ENCODE data around the gene OPN4.

The OPN4 gene

DNA sequence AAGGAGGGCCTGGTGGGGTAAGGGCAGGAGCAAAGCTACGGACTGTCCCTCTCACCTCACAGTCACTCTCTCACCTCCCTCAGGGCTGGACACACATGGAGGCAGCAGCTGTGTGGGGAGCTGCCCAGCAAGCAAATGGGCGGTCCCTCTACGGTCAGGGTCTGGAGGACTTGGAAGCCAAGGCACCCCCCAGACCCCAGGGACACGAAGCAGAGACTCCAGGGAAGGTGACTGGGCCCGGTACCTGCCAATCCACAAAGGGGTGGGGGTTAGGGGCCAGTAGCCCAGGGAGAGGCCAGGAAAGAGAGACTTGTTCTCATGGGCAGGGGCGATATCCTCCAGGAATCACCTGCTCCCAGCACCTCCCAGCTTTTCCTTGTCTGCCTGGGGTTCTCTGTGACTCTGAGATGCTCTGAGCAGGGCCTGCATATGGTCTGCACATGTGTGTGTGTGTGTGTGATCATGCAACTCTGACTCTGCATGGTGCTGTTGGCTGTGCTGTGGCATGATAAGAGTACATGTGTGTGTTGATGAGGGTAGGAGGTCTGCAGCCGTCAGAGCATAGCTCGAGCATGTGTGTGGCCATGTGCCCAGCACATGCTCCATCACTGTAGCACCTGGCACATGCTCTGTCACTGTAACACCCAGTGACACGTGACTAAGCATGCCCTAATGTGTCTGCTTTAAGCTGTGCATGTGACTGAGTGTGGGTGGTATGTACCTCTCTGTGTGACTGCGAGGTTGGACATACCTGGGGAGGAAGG is 9.4 kb downstream of the OPN4 start:
- DNase-seq, result no peak

DNA sequence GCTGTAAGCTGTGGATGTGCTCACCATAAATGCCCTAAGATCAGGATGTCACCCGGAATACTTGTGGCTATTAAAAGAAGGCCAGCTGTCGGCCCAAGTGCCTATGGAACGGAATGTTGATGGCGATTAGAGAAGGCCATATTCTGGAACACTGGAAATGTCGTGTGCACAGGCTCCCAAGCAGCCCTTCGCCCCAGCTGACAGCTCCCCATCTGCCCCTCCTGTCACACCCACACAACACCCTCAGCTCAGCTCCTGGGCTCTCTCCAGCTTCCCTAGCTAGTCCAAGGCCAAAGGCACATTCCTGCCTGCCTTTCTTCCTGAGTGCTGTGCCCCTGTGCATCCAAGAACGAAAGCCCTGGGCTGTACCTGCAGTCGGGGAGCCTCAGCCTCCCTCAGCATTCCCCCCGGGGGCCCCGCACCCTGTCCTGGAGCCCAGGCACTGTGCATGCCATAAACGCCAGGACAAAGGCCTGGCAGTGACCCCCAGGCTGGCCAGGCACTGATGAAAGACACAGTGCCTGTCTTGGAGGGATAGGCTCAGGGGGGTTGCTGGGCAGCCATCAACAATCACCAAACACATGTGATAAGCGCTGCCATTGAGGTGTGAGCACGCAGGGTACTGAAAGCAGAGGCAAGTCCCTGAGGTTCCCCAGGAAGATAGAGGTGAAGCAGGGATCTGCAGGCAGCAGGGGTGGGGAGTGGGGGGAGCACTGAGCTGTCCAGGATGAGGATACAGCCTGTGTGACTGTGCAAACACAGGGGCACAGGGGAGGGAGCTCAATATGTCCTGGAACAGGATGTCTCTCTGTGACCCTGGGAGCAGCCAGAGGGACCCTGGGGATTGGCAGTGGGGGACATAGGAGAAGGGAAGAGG is 10.2 kb downstream of the OPN4 start:
- no peak for DNase-seq

DNA sequence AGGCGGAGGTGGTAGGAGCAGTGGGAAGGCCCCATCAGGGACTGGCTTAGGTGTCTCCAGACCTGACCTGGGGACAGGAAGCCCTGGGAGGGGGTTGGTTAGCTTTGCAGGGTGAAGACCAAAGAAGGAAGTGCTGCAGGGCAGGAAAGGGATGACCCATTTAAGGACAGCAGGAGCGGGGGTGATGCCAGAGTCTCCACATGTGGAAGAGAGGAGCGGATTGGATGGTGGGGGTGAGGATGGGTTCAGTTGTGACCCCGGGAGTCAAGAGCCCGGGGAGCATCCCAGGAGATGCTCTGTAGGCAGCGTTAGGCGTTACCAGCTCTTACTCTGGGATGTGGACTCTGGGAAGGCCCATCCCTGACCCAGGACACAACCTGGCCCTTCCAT is 10.9 kb downstream of the OPN4 start:
- DNase-seq, result no peak

DNA sequence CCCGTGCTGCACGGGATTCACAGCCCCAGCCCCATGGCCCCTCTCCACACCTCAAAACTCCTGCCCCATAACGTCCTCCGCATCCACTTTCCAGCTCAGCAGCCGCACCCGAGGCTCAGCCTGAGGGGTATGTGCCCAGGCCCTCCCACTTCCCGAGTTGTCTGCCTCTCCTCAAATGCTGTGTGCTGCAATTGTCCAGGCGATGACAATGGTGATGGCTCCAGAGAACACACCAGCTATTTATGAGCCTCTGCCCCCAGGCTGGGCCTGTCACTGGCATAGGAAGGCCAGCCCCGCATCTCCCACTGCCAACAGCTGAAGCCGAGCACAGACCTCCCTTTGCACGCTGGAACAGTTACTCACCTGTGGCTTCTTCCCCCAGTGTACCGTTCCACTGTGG is 11.5 kb downstream of the OPN4 start:
- no peak for DNase-seq

GRCh38 chr10:86666538-86666937 is 12.2 kb downstream of the OPN4 start:
- DNase-seq, result no peak

DNA sequence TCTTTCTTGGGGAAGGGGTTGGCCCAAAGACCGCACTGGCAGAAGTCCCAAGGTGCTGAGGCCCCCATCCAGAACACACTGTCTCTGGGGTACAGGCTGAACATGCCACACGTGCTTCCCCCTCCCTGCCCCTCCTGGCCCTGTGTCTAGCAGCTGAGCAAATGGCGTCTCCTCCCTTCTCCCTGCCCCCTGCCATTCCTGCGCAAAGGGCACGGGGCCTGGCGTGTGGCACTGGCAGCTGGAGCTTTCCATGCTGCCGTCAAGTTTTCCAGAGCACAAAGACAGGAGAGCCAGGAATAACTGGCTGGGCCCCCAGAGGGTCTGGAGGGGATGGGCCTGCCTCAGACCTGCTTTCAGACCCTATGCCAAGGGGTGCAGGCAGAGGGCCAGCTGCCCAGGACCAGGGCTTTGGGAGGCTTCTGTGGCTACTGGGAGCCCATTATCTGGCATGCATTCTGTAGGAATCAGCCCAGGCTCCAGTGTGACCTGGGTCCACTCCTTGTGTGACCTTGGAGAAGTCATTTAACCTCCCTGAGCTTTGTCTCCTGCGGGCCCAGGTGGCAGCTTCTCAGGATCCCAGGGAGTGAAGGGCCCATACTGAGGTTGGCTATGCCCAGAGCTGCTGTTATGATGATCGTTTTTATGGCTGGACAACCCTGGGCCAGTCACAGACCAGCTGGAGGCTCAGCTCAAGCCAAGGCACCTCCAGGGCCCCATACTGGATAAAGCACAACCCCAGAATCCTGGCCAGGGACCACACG is 13.3 kb downstream of the OPN4 start:
- DNase-seq, result no peak

- no peak for DNase-seq
These were observed 14.2 kb downstream of the OPN4 start, which contains the start of gene LDB3 for GRCh38 chr10:86668297-86669165. TSS of gene LDB3 (plus strand) at chr10:86668511. CDS start at chr10:86668692, 181 bp downstream.

GRCh38 chr10:86670290-86670811 is 16.0 kb downstream of the OPN4 start:
- no peak for DNase-seq

- no peak for DNase-seq
These were observed 16.5 kb downstream of the OPN4 start for GRCh38 chr10:86670876-86671275.

- no peak for DNase-seq
These were observed 17.1 kb downstream of the OPN4 start for GRCh38 chr10:86671419-86671818.

DNA sequence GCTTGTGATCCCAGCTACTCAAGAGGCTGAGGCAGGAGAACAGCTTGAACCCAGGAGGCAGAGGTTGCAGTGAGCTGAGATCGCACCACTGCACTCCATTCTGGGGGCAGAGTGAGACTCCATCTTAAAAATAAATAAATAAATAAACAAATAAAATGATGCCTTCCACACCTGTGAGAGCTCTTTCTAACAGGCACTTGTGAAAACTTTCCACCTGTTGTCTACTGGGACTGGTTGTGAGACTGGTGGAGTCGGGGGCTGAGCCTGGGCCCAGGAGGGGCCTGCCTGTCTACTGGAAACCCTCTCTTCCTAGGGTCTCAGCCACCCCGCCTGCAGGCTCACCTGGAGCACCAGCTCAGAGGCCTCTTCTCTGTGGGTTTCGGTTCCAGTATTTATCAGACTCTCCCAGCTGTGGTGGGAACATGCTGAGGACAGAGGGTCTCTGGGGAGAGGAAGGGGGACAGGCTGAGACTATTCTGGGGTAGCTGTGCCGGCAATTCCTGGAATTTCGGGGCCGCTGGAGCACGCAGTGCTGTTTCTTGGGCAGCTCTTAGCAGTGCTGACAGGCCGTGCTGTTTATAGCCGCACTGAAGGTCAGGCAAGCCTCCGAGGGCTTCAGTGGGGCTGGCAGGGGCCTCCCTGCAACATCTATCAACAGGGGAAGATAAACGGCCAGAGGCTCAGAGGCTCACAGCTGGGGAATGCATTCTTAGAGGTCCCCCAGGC is 17.8 kb downstream of the OPN4 start:
- no peak for DNase-seq

GRCh38 chr10:86673216-86673826 is 19.0 kb downstream of the OPN4 start:
- DNase-seq, result peak; percentile 95

DNA sequence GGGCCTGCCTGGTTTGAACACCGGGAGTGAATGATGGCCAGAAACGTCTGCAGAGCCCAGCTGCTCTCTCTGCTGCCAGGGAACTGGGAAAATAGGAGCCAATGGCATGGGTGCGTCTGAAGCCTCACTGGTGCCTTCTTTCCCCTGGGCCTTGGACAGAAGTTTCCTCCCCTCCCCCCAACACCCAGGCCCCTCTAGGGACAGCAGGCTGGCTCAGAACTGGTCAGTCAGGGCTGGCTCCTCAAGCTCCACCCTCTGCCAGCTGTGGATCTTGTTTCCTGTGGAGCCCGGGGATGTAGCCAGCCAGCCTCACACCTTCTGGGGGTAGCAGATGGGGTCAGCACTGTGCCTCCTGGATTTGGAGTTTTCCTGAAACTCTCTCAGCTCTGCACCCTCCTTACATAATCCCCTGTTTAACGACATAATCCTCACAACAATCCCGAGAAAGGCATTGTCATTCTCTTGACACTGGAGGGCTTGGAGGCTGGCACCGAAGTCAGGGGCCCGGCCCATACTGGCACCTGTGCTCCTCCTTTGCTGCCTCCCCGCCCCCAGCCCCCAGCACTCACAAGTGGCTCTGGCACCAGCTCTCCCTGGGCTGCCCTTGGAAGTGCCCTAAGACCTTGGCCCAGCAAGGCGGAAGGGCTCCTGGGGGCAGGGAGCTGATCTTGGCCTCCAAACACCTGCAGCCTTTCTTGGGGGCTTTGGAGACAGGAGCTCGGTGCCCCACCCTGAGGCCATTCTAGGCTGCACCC is 19.7 kb downstream of the OPN4 start:
- peak; percentile 95 for DNase-seq

DNA sequence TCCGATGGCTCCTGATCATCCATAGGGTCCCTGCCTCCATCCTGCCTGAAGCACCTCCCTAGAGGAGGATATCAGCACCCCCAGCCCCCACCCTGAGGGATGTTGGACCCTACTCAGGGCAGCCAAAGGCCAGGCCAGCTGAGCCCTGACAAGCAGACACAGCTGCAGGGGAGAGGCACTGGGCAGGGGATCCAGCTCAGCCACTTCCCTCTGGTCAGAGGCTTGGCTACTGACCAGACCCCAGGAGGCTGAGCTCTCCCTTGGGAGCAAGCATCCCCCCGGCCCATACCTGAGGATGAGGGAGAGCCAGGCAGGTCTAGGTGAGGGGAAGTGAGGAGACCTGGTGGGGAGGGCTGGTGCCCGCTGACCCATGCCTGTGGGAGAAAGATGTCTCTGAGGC is 20.6 kb downstream of the OPN4 start:
- DNase-seq, result no peak

DNA sequence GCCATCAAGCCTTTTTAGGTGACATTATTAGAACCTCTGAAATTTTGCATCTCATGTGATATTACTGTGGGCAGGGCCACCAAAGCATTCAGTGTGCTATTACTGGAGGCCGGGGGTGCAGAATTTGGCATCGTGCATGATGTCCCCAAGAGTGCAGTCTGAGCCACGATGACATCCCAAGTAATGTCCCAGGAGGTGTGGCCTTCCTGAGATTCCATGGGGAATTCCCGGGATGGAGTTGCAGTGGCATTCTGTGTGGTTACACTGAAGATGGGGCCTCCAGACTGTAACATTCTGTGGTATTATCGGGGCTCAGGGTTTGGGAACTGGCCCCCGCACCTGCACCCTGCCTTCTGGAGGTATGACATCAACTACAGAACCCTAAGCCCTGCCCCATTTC is 23.0 kb downstream of the OPN4 start:
- DNase-seq, result no peak

DNA sequence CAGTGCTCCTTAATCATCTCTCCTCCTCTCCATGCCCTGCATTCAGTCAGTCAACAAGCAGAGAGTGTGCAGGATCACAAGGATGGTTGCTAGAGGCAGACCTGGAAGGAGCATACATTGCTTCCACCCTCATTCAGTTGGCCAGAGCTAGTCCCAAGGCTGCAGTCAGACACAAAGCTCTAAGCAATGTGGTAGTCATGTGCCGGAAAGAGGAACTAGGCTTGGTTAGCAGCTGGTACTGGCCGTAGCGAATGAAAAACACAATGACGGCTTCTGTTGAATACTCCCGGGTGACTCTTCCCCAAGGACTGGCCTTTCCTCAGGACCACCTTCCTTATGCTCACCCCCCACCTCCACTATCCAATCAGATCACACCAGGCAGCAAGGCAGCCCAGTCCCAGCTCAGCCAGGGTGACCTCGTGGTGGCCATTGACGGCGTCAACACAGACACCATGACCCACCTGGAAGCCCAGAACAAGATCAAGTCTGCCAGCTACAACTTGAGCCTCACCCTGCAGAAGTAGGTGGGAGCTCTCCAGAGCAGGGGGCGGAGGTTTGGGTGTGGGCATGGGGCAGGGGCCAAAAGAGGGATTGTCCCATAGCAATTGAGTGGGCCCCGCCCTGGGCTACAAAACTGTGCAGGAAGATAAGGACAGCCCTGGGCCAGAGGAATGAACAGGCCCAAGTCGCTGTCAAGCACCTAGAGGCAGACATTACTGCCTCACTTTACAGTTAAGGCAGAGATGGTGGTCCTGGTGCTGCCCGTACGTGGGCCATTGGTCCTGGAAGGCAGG is 24.8 kb downstream of the OPN4 start:
- DNase-seq, result no peak

- no peak for DNase-seq
These were observed 26.7 kb downstream of the OPN4 start for GRCh38 chr10:86681047-86681446.

- no peak for DNase-seq
These were observed 27.5 kb downstream of the OPN4 start for GRCh38 chr10:86681722-86682386.

GRCh38 chr10:86682675-86683074 is 28.3 kb downstream of the OPN4 start:
- no peak for DNase-seq
